Kidney (tissue), 14 donors: ENCODE data around the gene PHF14. TPM values are rescaled to one million over a fixed set of nuclear protein-coding genes. Genes with fewer than 3 reads are reported as not detected.

Source experiments
- DNase-seq, 5 donors: peaks; one replicate each; pipeline ENCODE4 v3.0.0-alpha.2; 2013 to 2020
- FAIRE-seq: peaks from 2 replicates; lab custom pipeline; 2012; peaks lifted over from hg19 to GRCh38; lab: Jason Lieb, UNC
- H3K27ac ChIP-seq, 2 donors: one replicate each; pipeline ENCODE4 v1.7.0; 2013; ENCODE audit warnings: low read depth in 2 of 2, low read length in 2 of 2, inconsistent platforms in 1 of 2
- H3K27me3 ChIP-seq: one replicate; pipeline ENCODE4 v1.7.1; 2013; ENCODE audit warnings: low read length, inconsistent platforms; ENCODE audit not compliant: control insufficient read depth, insufficient read depth
- H3K36me3 ChIP-seq, 3 donors: one replicate each; pipeline versions ENCODE4 v1.7.0 to v1.7.1; 2013; ENCODE audit warnings: low read length in 3 of 3, control low read depth in 1 of 3, inconsistent platforms in 1 of 3; ENCODE audit not compliant: insufficient read depth in 3 of 3, control insufficient read depth in 2 of 3
- H3K4me1 ChIP-seq, 3 donors: one replicate each; pipeline versions ENCODE4 v1.7.0 to v1.7.1; 2013; ENCODE audit warnings: low read length in 3 of 3, inconsistent platforms in 1 of 3, low read depth in 1 of 3; ENCODE audit not compliant: control insufficient read depth in 2 of 3, insufficient read depth in 2 of 3
- H3K4me3 ChIP-seq, 3 donors: one replicate each; pipeline versions ENCODE4 v1.7.0 to v1.8.1; 2013; ENCODE audit warnings: low read length in 3 of 3, control low read depth in 1 of 3, inconsistent platforms in 1 of 3
- H3K9ac ChIP-seq, 3 donors: one replicate each; pipeline versions ENCODE4 v1.7.0 to v1.7.1; 2013; ENCODE audit warnings: low read length in 3 of 3, control low read depth in 1 of 3, inconsistent platforms in 1 of 3
- H3K9me3 ChIP-seq, 3 donors: one replicate each; pipeline versions ENCODE4 v1.7.0 to v1.7.1; 2013; ENCODE audit warnings: low read length in 3 of 3, control low read depth in 1 of 3, inconsistent platforms in 1 of 3; ENCODE audit not compliant: control insufficient read depth in 2 of 3, insufficient read depth in 1 of 3
- intact Hi-C: fragments of 100-400 bp; cut with DNase I; formaldehyde crosslinking; loops from one replicate; pipeline ENCODE4 v1.11.1; 2022
- polyA plus RNA-seq: library from polyadenylated mRNA; stranded (reverse); fragments of 350-450 nt; fragmentation: Illumina TruSeq; extraction: RNeasy Lipid Tissue Mini Kit (QIAGEN cat#74804); gene quantifications from one replicate; pipeline ENCODE4 v1.2.3, GENCODE V29; 2014; ENCODE audit warnings: low read depth, low replicate concordance; ENCODE audit not compliant: insufficient read depth
- total RNA-seq: library from RNA; stranded (reverse); fragmentation: NEBNext Ultra II Directional; extraction: Animal tissue kit (Norgen Biotek cat#: 25700); gene quantifications from one replicate; pipeline ENCODE4 v1.2.1, GENCODE V29; 2021
- TF ChIP-seq, protein P1 (sequence below): IDR thresholded peaks from 3 replicates; pipeline ENCODE4 v1.5.1; 2012; ENCODE audit warnings: mild to moderate bottlenecking, moderate library complexity, borderline replicate concordance; ENCODE audit not compliant: insufficient read depth; ENCODE audit errors: extremely low read depth
- donor health status: control.
- donor health status: control.
- donor health status: control.
- donor health status: control.
- donor health status: control.
- donor health status: DM: yes; HTN: yes; CAD: no.
- donor health status: Normal renal cell carcinoma (clear cell type).

The PHF14 gene
- total and polyA plus RNA-seq, 2 donors from 2014 or later = 17.1 to 31.7 TPM

DNA sequence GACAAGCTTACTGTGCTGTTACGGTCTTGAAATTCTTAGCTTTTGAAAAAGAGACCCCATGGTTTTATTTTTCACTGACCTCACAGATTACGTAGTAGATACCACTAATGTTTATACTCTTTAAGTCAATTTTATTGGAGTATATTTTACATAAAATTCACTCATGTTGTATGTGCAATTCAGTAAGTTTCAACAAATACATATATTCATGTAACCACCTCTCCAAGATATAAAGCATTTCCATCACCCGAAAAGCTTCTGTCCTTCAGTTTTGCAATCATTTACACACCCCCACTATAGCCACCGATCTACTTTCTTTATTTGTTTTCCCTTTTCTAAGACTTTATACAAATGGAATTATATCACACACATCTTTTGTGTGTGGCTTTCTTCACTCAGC lies 199.2 kb downstream of the PHF14 start:
- Histone ChIP-seq H3K27me3 (no peaks in the 10 kb centered on the region), H3K36me3 (no peaks in the 10 kb centered on the region), H3K9me3 (no peaks in the 10 kb centered on the region), H3K4me3 (no peak overlapping the region), H3K9ac (no peak overlapping the region), H3K4me1 (no peaks in the 10 kb centered on the region), H3K27ac (no peak overlapping the region)
- FAIRE-seq (no peak), DNase-seq (no peak)
- TF ChIP-seq, protein P1, sequence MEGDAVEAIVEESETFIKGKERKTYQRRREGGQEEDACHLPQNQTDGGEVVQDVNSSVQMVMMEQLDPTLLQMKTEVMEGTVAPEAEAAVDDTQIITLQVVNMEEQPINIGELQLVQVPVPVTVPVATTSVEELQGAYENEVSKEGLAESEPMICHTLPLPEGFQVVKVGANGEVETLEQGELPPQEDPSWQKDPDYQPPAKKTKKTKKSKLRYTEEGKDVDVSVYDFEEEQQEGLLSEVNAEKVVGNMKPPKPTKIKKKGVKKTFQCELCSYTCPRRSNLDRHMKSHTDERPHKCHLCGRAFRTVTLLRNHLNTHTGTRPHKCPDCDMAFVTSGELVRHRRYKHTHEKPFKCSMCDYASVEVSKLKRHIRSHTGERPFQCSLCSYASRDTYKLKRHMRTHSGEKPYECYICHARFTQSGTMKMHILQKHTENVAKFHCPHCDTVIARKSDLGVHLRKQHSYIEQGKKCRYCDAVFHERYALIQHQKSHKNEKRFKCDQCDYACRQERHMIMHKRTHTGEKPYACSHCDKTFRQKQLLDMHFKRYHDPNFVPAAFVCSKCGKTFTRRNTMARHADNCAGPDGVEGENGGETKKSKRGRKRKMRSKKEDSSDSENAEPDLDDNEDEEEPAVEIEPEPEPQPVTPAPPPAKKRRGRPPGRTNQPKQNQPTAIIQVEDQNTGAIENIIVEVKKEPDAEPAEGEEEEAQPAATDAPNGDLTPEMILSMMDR = no peak
- intact Hi-C loops = no loop called here

DNA sequence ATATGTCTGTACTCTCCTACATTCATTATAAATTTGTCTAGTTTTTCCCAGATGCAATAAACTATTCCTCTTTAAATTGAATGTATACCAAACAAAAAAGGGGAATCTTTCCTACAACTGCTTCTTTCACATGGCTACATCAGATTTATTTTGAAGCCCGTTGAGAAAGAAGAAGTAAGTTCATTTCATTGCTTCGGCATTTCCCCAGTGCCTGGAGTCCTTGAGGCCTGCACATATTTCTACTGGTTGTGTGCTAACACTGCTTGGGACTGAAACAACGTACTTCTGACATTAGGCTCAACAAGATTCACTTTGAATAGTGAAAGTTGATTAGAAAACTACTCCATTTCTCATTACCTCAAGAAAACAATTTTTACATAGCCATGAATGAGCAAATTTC lies 201.7 kb downstream of the PHF14 start:
- FAIRE-seq = no peak
- TF ChIP-seq, protein P1 = no peak
- H3K4me3 ChIP-seq = no peak overlapping the region
- no peak overlapping the region for H3K27ac ChIP-seq
- H3K27me3 ChIP-seq = no peaks in the 10 kb centered on the region
- H3K9ac ChIP-seq = no peak overlapping the region
- intact Hi-C loops = no loop called here
- no peaks in the 10 kb centered on the region for H3K4me1 ChIP-seq
- DNase-seq = no peak
- no peaks in the 10 kb centered on the region for H3K36me3 ChIP-seq
- no peaks in the 10 kb centered on the region for H3K9me3 ChIP-seq

DNA sequence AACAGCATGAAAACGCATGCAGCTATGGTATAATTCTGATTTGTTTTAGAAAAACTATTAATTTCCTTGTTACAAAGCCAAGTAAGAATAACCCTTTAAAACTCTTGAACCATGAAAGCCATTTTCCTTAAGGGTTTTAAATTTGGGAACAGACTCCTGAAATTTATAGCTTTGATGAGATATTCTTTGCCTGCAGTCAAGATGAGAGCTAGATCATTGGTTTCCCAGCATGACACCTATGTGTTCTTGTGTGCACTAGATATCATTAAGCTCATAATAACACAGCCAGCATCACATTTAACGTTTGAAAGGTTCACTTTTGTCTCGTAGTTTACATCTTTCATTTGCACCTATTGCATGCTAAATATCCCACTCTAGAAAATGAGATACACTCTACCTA lies 202.2 kb downstream of the PHF14 start:
- Histone ChIP-seq H3K27ac (no peak overlapping the region), H3K4me1 (no peaks in the 10 kb centered on the region), H3K9ac (no peak overlapping the region), H3K4me3 (no peak overlapping the region), H3K9me3 (no peaks in the 10 kb centered on the region), H3K36me3 (no peaks in the 10 kb centered on the region), H3K27me3 (no peaks in the 10 kb centered on the region)
- FAIRE-seq = no peak
- DNase-seq = no peak
- TF ChIP-seq, protein P1 = no peak
- intact Hi-C loops = no loop called here

DNA sequence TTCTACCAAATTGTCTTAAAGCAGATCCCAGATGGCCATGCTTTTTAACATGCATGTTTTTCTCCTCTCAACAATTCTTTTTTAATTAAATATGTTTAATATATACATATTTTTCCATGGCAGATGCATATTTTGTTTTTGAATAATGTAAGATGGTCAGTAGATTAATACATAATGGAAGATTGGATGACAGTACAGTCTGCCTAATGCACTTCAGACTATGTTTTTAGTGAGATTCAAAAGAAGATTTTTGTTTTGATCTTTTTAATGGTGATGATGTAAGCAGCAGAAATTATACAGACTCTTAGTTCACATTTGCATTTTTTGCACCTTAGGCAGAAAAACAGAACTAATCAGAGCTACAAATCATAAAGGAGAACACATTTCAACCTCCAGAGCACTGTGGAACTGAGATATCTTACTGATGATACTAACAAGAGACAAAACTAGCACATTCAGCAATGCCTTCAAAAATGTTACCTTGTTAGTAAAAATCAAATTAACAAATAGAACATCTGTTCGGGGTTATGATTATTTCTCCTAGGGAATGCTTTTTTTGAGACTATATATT lies 203.4 kb downstream of the PHF14 start:
- Histone ChIP-seq H3K9me3 (no peaks in the 10 kb centered on the region), H3K27me3 (no peaks in the 10 kb centered on the region), H3K36me3 (no peaks in the 10 kb centered on the region), H3K27ac (no peak overlapping the region), H3K9ac (no peak overlapping the region), H3K4me1 (no peaks in the 10 kb centered on the region), H3K4me3 (no peak overlapping the region)
- TF ChIP-seq, protein P1 = no peak
- intact Hi-C loops = no loop called here
- FAIRE-seq = no peak
- DNase-seq = no peak
